Heart right ventricle (tissue), 16 donors: ENCODE results near the gene ODAD4. TPM values are rescaled to one million over a fixed set of nuclear protein-coding genes. Genes with fewer than 3 reads are reported as not detected.

Experiments
- ATAC-seq, 8 donors: fragments of 200-7000 bp; cut with Tn5 transposase; one replicate each; pipeline ENCODE4 v1.9.1; 2020; ENCODE audit warnings: mild to moderate bottlenecking in 8 of 8, moderate library complexity in 8 of 8, moderate number of reproducible peaks in 1 of 8
- DNase-seq, 2 donors: peaks; one replicate each; pipeline ENCODE4 v3.0.0-alpha.2; 2020
- H3K27ac ChIP-seq, 10 donors: fragments of 200-600 bp; sonication (generic) in 2 of 10; one replicate each; pipeline versions ENCODE4 v1.5.0 to v1.8.0; 2020 to 2022; ENCODE audit warnings: mild to moderate bottlenecking in 3 of 10
- H3K27me3 ChIP-seq, 7 donors: fragments of 200-600 bp; one replicate each; pipeline ENCODE4 v1.8.0; 2021 to 2022; ENCODE audit warnings: mild to moderate bottlenecking in 2 of 7
- H3K36me3 ChIP-seq, 9 donors: fragments of 200-600 bp; sonication (generic) in 1 of 9; one replicate each; pipeline versions ENCODE4 v1.5.0 to v1.8.0; 2020 to 2022; ENCODE audit warnings: mild to moderate bottlenecking in 2 of 9
- H3K4me1 ChIP-seq, 9 donors: fragments of 200-600 bp; sonication (generic) in 1 of 9; one replicate each; pipeline versions ENCODE4 v1.5.0 to v1.8.0; 2020 to 2022; ENCODE audit warnings: mild to moderate bottlenecking in 4 of 9
- H3K4me3 ChIP-seq, 10 donors: fragments of 200-600 bp; sonication (generic) in 2 of 10; one replicate each; pipeline versions ENCODE4 v1.5.0 to v1.8.0; 2020 to 2022; ENCODE audit warnings: mild to moderate bottlenecking in 7 of 10, moderate library complexity in 2 of 10
- H3K9me3 ChIP-seq, 11 donors: fragments of 200-600 bp in 10 of 11; sonication (generic) in 2 of 11; one replicate each; pipeline versions ENCODE4 v1.5.0 to v1.8.0; 2013 to 2022; ENCODE audit warnings: mild to moderate bottlenecking in 2 of 11, control low read depth in 1 of 11, moderate library complexity in 1 of 11
- CTCF ChIP-seq, 9 donors: fragments of 200-600 bp; sonication (generic) in 2 of 9; IDR thresholded peaks; one replicate each; pipeline versions ENCODE4 v1.5.0 to v1.8.0; 2021 to 2022; ENCODE audit warnings: antibody characterized with exemption in 9 of 9, mild to moderate bottlenecking in 5 of 9, moderate library complexity in 1 of 9
- WGBS, 2 donors: extraction: QIAGEN DNeasy Blood & Tissue Kit; methylation state at CpG; one replicate each; pipeline ENCODE4 v1.1.7; 2013; ENCODE audit warnings: inconsistent platforms in 1 of 2; 5-methylcytosine and 5-hydroxymethylcytosine counted together
- intact Hi-C, 10 donors: fragments of 100-400 bp; cut with DNase I; formaldehyde crosslinking; loops; one replicate each; pipeline versions ENCODE4 v1.11.1 to v1.14.2; 2022
- polyA plus RNA-seq, 2 donors: library from polyadenylated mRNA; stranded (reverse); fragments of 200-250 nt; gene quantifications; one replicate each; pipeline ENCODE4 v1.2.3, GENCODE V29; 2013
- total RNA-seq, 10 donors: library from RNA; stranded (reverse); fragmentation: NEBNext Ultra II Directional in 3 of 10; extraction: Animal tissue kit (Norgen Biotek cat#: 25700) in 3 of 10; gene quantifications; one replicate each; pipeline versions ENCODE4 v1.2.1 to v1.2.4, GENCODE V29; 2021 to 2023
- donor health status: Arrhythmogenic right ventricular cardiomyopathy.
- donor health status: ischemic (EF 13 %, LVEDD 7.1; RV severe dilation, severe dysfunction).
- donor health status: healthy with polysubstance abuse.
- donor health status: DM: no; HTN: yes; CAD: no.
- donor health status: DM: no; HTN: no; CAD: no.
- donor health status: ischemic (EF 25% LVEDD 6.9; RV normal size, moderate dysfunction).
- donor health status: ischemic (EF 25% LVEDD 5.7; RV mildly dilated, moderate dysfunction).
- donor health status: healthy.
- donor health status: DM: yes; HTN: yes; CAD: no.
- donor health status: Ischemic cardiomyopathy.
- donor health status: ischemic (EF 35%, LVEDD 5.7; RV mildly dilated, moderate dysfunction).
- donor health status: nonischemic (EF 11% LVEDD 7.7; RV severe dilation, severe dysfunction).
- donor health status: DM: yes; HTN: yes; CAD: no.
- donor health status: PGD.
- donor health status: ischemic (EF 29% LVEDD 5.4; RV normal size, mild dysfunction).
- donor health status: nonischemic (EF 23%, LVEDD 6.1; RV moderate dilation, normal function).

ODAD4 gene
- total and polyA plus RNA-seq, 12 donors = 0.23 to 1.6 (median 0.69) TPM

DNA sequence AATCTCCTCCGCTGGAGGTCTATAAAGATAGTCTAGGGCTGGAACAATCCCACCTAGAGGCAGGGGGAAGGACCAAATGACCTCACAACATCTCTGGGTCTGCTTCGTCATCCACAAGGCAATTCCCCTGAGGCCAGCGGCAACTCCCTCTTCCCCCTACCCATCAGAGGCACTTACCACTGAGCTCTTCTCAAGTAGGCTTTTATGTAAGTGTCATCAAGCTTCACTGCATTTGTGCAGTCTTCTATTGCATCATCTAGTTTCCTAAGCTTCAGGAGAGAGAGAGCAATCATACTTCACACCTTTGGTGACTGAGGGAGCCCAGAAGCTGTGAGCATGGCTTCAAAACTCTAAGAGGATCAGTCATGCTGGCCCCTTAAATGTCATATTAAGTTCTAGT lies 57.2 kb downstream of the ODAD4 start:
- no peaks in the 10 kb centered on the region for H3K4me1 ChIP-seq
- DNase-seq (no peak), ATAC-seq (no peak)
- TF ChIP-seq CTCF (IDR thresholded peaks at IDR 0.05) = no peak
- H3K27ac ChIP-seq = no peak overlapping the region
- 76 to 88% methylated on average over 3 of the region's 3 CpGs for WGBS, 2 donors
- H3K27me3 ChIP-seq = no peaks in the 10 kb centered on the region
- peaks cover 0 to 100% (median 76%) of the 10 kb centered on the region in 9 donors for H3K36me3 ChIP-seq
- no peaks in the 10 kb centered on the region for H3K9me3 ChIP-seq
- intact Hi-C loops = no loop called here
- H3K4me3 ChIP-seq = no peak overlapping the region

DNA sequence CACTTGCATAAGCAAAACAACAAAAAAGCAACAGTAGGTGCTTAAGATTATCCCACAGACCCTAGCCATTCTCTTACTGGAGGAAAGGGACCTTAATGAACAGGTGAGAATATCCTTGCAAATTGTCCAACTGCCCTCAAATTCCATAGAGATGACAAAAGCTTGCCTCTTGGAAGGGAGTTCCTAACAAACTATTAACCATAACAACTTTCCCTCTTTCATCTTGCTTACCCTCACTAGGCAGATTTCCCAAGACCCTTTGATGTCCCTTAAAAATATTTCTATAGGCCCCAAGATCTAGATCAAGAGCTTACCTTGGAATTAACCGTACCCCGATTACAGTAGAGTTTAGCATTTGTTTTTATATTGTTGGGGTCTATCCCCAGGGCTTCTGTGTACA lies 58.0 kb downstream of the ODAD4 start:
- H3K4me3 ChIP-seq = no peak overlapping the region
- 97% methylated on average over 2 of the region's 2 CpGs for WGBS, 2 donors
- peaks cover 0 to 100% (median 76%) of the 10 kb centered on the region in 9 donors for H3K36me3 ChIP-seq
- ATAC-seq (no peak), DNase-seq (no peak)
- intact Hi-C loops = no loop called here
- H3K9me3 ChIP-seq = no peaks in the 10 kb centered on the region
- no peak overlapping the region for H3K27ac ChIP-seq
- no peak for TF ChIP-seq CTCF (IDR thresholded peaks at IDR 0.05)
- H3K4me1 ChIP-seq = no peaks in the 10 kb centered on the region
- no peaks in the 10 kb centered on the region for H3K27me3 ChIP-seq

DNA sequence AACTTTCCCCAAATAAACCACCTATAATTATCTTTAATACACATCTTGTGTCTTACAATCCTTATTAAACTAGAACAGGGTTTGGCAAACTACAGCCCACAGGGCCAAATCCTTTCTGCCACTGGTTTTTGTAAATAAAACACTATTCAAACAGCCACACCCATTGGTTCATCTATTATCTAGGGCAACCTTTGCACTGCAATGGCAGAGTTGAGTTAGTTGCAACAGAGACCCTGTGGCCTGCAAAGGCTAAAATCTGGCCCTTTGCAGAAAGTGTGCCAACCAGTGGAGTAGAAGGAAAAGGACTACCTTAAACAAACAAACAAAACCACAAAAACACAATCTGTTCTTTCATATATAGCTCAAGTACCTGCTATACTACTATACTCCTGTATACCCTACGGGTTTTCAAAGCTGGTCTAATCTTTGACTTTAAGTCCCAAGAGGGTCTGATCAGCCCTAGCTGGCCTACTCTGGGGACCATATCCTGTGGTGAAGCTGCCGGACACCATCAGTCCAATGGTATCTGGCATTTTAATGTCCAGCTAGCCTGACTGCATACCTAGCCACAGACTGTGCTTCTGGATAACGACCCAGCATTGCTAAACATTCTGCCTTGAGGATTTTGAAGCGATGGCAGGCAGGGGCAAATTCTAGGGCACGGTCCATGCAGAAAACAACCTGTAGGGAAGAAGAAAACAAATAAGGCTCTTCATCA lies 59.4 kb downstream of the ODAD4 start:
- Histone ChIP-seq H3K4me3 (no peak overlapping the region), H3K27ac (no peak overlapping the region), H3K27me3 (no peaks in the 10 kb centered on the region), H3K36me3 (peaks cover 0 to 100% (median 76%) of the 10 kb centered on the region in 9 donors), H3K4me1 (no peaks in the 10 kb centered on the region), H3K9me3 (no peaks in the 10 kb centered on the region)
- no peak for TF ChIP-seq CTCF (IDR thresholded peaks at IDR 0.05)
- ATAC-seq (no peak), DNase-seq (no peak)
- intact Hi-C loops = no loop called here
- 78 to 96% methylated on average over 5 of the region's 5 CpGs for WGBS, 2 donors

DNA sequence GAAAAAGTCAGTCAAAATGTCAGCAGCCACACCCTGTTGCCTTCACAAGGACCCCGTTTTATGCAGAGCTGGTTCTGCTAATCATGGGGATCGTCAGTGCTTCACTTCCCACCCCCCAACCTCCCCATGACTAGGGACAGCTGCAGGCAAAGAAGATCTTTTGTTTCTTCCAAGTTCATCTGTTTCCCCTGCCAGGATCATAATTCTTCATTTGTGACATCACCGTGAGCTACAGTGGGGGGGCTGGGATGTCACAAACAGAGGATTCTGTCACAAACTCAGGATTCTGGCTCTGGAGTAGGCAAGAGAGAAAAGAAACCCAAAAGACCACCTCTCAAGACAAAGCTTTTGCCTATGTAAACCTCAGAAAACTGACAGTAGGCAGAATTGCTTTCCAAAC lies 62.2 kb downstream of the ODAD4 start:
- 68 to 76% methylated on average over 3 of the region's 3 CpGs for WGBS, 2 donors
- ATAC-seq = no peak
- H3K27me3 ChIP-seq = no peaks in the 10 kb centered on the region
- H3K36me3 ChIP-seq = peaks cover 4 to 100% (median 79%) of the 10 kb centered on the region in 9 donors
- no peak overlapping the region for H3K4me3 ChIP-seq
- no peak for TF ChIP-seq CTCF (IDR thresholded peaks at IDR 0.05)
- no peak for DNase-seq
- intact Hi-C loops = no loop called here
- no peak overlapping the region for H3K27ac ChIP-seq
- no peaks in the 10 kb centered on the region for H3K4me1 ChIP-seq
- H3K9me3 ChIP-seq = no peaks in the 10 kb centered on the region
